Measurements from ENCODE around the gene FKBP5. TPM values are rescaled to one million over a fixed set of nuclear protein-coding genes. Genes with fewer than 3 reads are reported as not detected.
"Not testable (repeated sequence)": the region's sequence is repeated elsewhere in the genome, so short reads cannot be mapped to it uniquely, and the experiment has no call there.

The FKBP5 gene
- total and polyA plus RNA-seq, 5 donors = 75.0 to 155 (median 110) TPM

DNA sequence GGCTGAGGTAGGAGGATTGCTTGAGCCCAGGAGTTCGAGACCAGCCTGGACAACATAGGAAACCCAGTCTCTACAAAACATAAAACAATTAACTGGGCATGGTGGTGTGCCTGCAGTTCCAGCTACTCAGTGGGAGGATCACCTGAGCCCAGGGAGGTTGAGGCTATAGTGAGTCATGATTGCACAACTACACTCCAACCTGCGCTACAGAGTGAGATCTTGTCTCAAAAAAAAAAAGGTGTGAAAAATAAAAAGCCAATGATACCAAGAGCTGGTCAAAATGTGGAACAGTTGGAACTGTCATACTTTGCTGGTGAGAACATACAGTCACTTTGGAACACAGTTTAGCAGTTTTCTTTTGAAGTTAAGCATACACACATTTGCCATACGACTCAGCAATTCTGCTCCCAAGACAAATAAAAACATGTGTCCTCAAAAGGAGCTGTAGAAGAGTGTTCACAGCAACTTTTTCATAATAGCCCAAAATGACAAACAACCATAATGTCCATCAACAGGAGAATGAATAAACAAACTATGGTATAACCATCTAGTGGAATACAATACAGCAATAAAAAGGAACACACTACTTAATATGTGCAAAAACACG lies 21.6 kb upstream of the FKBP5 start:
- no peak overlapping the region for H3K27ac ChIP-seq (ENCODE audit: low read length)
- no peaks in the 10 kb centered on the region for H3K4me1 ChIP-seq (ENCODE audit: control insufficient read depth, insufficient read depth, low read length)
- WGBS = 84% methylated on average over 4 of the region's 4 CpGs
- DNase-seq (no peak), ATAC-seq (no peak)
- intact Hi-C loops (cut with DNase I) = no loop called here
- H3K9me3 ChIP-seq (ENCODE audit: control insufficient read depth, low read length) = no peaks in the 10 kb centered on the region
- no peaks in the 10 kb centered on the region for H3K27me3 ChIP-seq (ENCODE audit: control insufficient read depth, insufficient read depth)
- H3K4me3 ChIP-seq (ENCODE audit: low read length) = no peak overlapping the region

- no peaks in the 10 kb centered on the region for H3K4me1 ChIP-seq (ENCODE audit: control insufficient read depth, insufficient read depth, low read length)
- DNase-seq (no peak), ATAC-seq (no peak)
- no peaks in the 10 kb centered on the region for H3K9me3 ChIP-seq (ENCODE audit: control insufficient read depth, low read length)
- no peak overlapping the region for H3K27ac ChIP-seq (ENCODE audit: low read length)
- intact Hi-C loops (cut with DNase I) = no loop called here
- H3K27me3 ChIP-seq (ENCODE audit: control insufficient read depth, insufficient read depth) = no peaks in the 10 kb centered on the region
- H3K4me3 ChIP-seq (ENCODE audit: low read length) = no peak overlapping the region
These were observed 19.9 kb upstream of the FKBP5 start for GRCh38 chr6:35708585-35708984.

- Histone ChIP-seq H3K4me3 (ENCODE audit: low read length) (no peak overlapping the region), H3K27ac (ENCODE audit: low read length) (no peak overlapping the region), H3K9me3 (ENCODE audit: control insufficient read depth, low read length) (no peaks in the 10 kb centered on the region), H3K4me1 (ENCODE audit: control insufficient read depth, insufficient read depth, low read length) (no peaks in the 10 kb centered on the region), H3K27me3 (ENCODE audit: control insufficient read depth, insufficient read depth) (no peaks in the 10 kb centered on the region)
- no peak for DNase-seq
- 85% methylated on average over 4 of the region's 4 CpGs for WGBS
- ATAC-seq = no peak
- intact Hi-C loops (cut with DNase I) = no loop called here
These were observed 19.1 kb upstream of the FKBP5 start for GRCh38 chr6:35707714-35708407.

- no peaks in the 10 kb centered on the region for H3K9me3 ChIP-seq (ENCODE audit: control insufficient read depth, low read length)
- no peaks in the 10 kb centered on the region for H3K27me3 ChIP-seq (ENCODE audit: control insufficient read depth, insufficient read depth)
- no peak for ATAC-seq
- WGBS = 39% methylated on average over 3 of the region's 3 CpGs
- intact Hi-C loops (cut with DNase I) = no loop called here
- H3K4me1 ChIP-seq (ENCODE audit: control insufficient read depth, insufficient read depth, low read length) = no peaks in the 10 kb centered on the region
- no peak overlapping the region for H3K4me3 ChIP-seq (ENCODE audit: low read length)
- DNase-seq = no peak
- no peak overlapping the region for H3K27ac ChIP-seq (ENCODE audit: low read length)
These were observed 17.8 kb upstream of the FKBP5 start for GRCh38 chr6:35706468-35706867.

DNA sequence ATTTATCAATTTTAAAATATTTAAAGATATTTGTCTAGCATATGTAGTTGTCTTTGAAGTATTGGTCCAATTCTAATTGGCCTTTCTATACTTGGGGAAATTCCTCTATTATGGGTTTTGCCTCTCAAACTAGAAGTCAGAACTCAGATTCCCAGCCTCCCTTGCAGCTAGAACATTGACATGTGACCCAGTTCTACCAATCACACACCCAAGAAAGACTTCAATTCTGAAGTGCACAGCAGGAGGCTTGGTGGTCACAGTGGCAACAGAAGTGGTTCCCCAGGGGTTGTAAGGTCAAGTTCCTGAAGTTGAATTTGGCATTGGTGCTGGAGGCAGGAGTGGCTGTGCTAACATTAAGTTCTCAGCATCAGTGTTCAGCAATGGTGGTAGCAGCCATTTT lies 14.8 kb upstream of the FKBP5 start:
- Histone ChIP-seq H3K4me1 (ENCODE audit: control insufficient read depth, insufficient read depth, low read length) (no peaks in the 10 kb centered on the region), H3K27ac (ENCODE audit: low read length) (no peak overlapping the region), H3K27me3 (ENCODE audit: control insufficient read depth, insufficient read depth) (no peaks in the 10 kb centered on the region), H3K4me3 (ENCODE audit: low read length) (no peak overlapping the region), H3K9me3 (ENCODE audit: control insufficient read depth, low read length) (no peaks in the 10 kb centered on the region)
- ATAC-seq (no peak), DNase-seq (no peak)
- intact Hi-C loops (cut with DNase I) = no loop called here

GRCh38 chr6:35698858-35699257 lies 10.1 kb upstream of the FKBP5 start:
- H3K9me3 ChIP-seq (ENCODE audit: control insufficient read depth, low read length) = no peaks in the 10 kb centered on the region
- 86% methylated on average over 3 of the region's 3 CpGs for WGBS
- H3K27me3 ChIP-seq (ENCODE audit: control insufficient read depth, insufficient read depth) = no peaks in the 10 kb centered on the region
- ATAC-seq (no peak), DNase-seq (no peak)
- intact Hi-C loops (cut with DNase I) = no loop called here
- no peak overlapping the region for H3K4me3 ChIP-seq (ENCODE audit: low read length)
- no peaks in the 10 kb centered on the region for H3K4me1 ChIP-seq (ENCODE audit: control insufficient read depth, insufficient read depth, low read length)
- H3K27ac ChIP-seq (ENCODE audit: low read length) = no peak overlapping the region

GRCh38 chr6:35698430-35698829 lies 9.7 kb upstream of the FKBP5 start:
- H3K27me3 ChIP-seq (ENCODE audit: control insufficient read depth, insufficient read depth); intact Hi-C loops (cut with DNase I); DNase-seq; H3K9me3 ChIP-seq (ENCODE audit: control insufficient read depth, low read length); H3K4me1 ChIP-seq (ENCODE audit: control insufficient read depth, insufficient read depth, low read length); ATAC-seq; H3K4me3 ChIP-seq (ENCODE audit: low read length); H3K27ac ChIP-seq (ENCODE audit: low read length): not testable (repeated sequence)
- 88% methylated on average over 7 of the region's 7 CpGs for WGBS

DNA sequence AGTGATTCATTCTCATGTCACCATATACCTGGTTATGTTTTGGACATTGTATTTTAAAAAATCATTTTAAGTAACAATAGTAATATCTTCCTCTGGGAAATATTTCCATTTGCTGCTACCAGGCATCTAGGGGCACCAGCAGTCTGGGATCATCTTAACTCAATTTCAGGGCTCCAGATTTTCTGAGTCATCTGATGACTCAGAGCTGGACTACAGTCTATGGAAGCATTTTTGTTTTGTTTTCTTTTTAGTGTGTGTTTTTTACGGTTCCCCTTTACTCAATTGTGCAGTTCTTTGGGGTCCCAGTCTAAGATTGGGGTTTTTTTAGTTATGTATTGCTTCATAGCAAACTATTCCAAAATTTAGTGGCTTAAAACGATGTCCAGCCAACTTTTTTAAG lies 5.7 kb upstream of the FKBP5 start:
- DNase-seq (no peak), ATAC-seq (no peak)
- no peaks in the 10 kb centered on the region for H3K27me3 ChIP-seq (ENCODE audit: control insufficient read depth, insufficient read depth)
- intact Hi-C loops (cut with DNase I) = no loop called here
- no peaks in the 10 kb centered on the region for H3K9me3 ChIP-seq (ENCODE audit: control insufficient read depth, low read length)
- WGBS = 85% methylated on average over 2 of the region's 2 CpGs
- peaks cover 6% of the 10 kb centered on the region for H3K4me1 ChIP-seq (ENCODE audit: control insufficient read depth, insufficient read depth, low read length)
- no peak overlapping the region for H3K4me3 ChIP-seq (ENCODE audit: low read length)
- H3K27ac ChIP-seq (ENCODE audit: low read length) = no peak overlapping the region

GRCh38 chr6:35691027-35691824 lies 2.5 kb upstream of the FKBP5 start:
- H3K27me3 ChIP-seq (ENCODE audit: control insufficient read depth, insufficient read depth) = no peaks in the 10 kb centered on the region
- WGBS = 43% methylated on average over 10 of the region's 10 CpGs
- H3K9me3 ChIP-seq (ENCODE audit: control insufficient read depth, low read length) = no peaks in the 10 kb centered on the region
- H3K4me1 ChIP-seq (ENCODE audit: control insufficient read depth, insufficient read depth, low read length) = peaks cover 11% of the 10 kb centered on the region
- ATAC-seq (peak; percentile 81 to 84), DNase-seq (peak; percentile 92 to 97 (median 93))
- intact Hi-C loops (cut with DNase I) = no loop called here
- H3K4me3 ChIP-seq (ENCODE audit: low read length) = no peak overlapping the region
- H3K27ac ChIP-seq (ENCODE audit: low read length) = peak overlapping the region; percentile 96

DNA sequence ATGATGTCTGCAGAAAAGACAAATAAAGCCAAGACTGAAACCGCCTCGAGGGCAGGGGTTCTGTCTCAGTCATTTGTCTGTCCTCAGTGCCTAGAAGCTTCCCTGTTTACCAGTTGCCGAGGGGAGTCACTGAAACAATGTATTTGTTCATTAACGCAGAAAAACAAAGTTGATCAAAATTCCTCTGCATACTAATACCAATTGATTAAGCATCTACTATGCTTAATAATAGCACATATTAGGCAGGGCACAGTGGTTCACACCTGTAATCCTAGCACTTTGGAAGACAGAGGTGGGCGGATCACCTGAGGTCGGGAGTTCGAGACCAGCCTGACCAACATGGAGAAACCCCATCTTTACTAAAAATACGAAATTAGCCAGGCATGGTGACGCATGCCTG lies 1.8 kb upstream of the FKBP5 start:
- H3K4me1 ChIP-seq (ENCODE audit: control insufficient read depth, insufficient read depth, low read length) = peaks cover 11% of the 10 kb centered on the region
- no peak overlapping the region for H3K4me3 ChIP-seq (ENCODE audit: low read length)
- H3K27me3 ChIP-seq (ENCODE audit: control insufficient read depth, insufficient read depth) = no peaks in the 10 kb centered on the region
- no peaks in the 10 kb centered on the region for H3K9me3 ChIP-seq (ENCODE audit: control insufficient read depth, low read length)
- no peak overlapping the region for H3K27ac ChIP-seq (ENCODE audit: low read length)
- intact Hi-C loops (cut with DNase I) = no loop called here
- ATAC-seq (no peak), DNase-seq (no peak)
- 97% methylated on average over 9 of the region's 9 CpGs for WGBS

DNA sequence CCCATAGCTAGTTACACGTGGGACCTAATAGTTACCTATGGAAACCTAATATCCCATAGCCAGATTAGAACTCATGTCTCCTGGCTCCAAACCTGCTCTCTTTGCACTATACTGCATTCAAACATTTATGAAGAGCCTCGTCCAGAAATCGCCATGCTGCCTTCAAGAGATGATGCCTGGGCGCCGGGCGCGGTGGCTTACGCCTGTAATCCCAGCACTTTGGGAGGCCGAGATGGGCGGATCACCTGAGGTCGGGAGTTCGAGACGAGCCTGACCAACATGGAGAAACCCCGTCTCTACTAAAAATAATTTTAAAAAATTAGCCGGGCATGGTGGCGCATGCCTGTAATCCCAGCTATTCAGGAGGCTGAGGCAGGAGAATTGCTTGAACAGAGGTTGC lies 1.3 kb upstream of the FKBP5 start:
- DNase-seq; H3K4me3 ChIP-seq (ENCODE audit: low read length); H3K27ac ChIP-seq (ENCODE audit: low read length); H3K9me3 ChIP-seq (ENCODE audit: control insufficient read depth, low read length); H3K27me3 ChIP-seq (ENCODE audit: control insufficient read depth, insufficient read depth); intact Hi-C loops (cut with DNase I); ATAC-seq: not testable (repeated sequence)
- 96% methylated on average over 16 of the region's 16 CpGs for WGBS
- peaks cover 11% of the 10 kb centered on the region for H3K4me1 ChIP-seq (ENCODE audit: control insufficient read depth, insufficient read depth, low read length)
